Lower lobe of right lung (tissue), 2 donors: ENCODE data around the gene RTN4. TPM values are rescaled to one million over a fixed set of nuclear protein-coding genes. Genes with fewer than 3 reads are reported as not detected.

Experiments used
- ATAC-seq, 2 donors: fragments of 200-7000 bp; cut with Tn5 transposase; one replicate each; pipeline ENCODE4 v1.9.1; 2020 to 2022; ENCODE audit warnings: mild to moderate bottlenecking in 2 of 2, moderate library complexity in 2 of 2
- DNase-seq: peaks from one replicate; pipeline ENCODE4 v3.0.0-alpha.2; 2020
- H3K27ac ChIP-seq: fragments of 200-600 bp; one replicate; pipeline ENCODE4 v1.8.0; 2022
- H3K27me3 ChIP-seq: fragments of 200-600 bp; one replicate; pipeline ENCODE4 v1.8.0; 2022; ENCODE audit warnings: low read depth
- H3K36me3 ChIP-seq: fragments of 200-600 bp; one replicate; pipeline ENCODE4 v1.8.0; 2022; ENCODE audit warnings: mild to moderate bottlenecking
- H3K4me1 ChIP-seq: fragments of 200-600 bp; one replicate; pipeline ENCODE4 v1.8.0; 2022
- H3K4me3 ChIP-seq: fragments of 200-600 bp; one replicate; pipeline ENCODE4 v1.8.0; 2022; ENCODE audit warnings: mild to moderate bottlenecking
- H3K9me3 ChIP-seq: fragments of 200-600 bp; one replicate; pipeline ENCODE4 v1.8.0; 2022
- CTCF ChIP-seq: fragments of 200-600 bp; IDR thresholded peaks from one replicate; pipeline ENCODE4 v1.8.0; 2022; ENCODE audit warnings: antibody characterized with exemption, mild to moderate bottlenecking
- intact Hi-C: fragments of 100-400 bp; cut with DNase I; formaldehyde crosslinking; loops from one replicate; pipeline ENCODE4 v1.11.0; 2022
- total RNA-seq: library from RNA; stranded (reverse); fragmentation: NEBNext Ultra II Directional; extraction: Animal tissue kit (Norgen Biotek cat#: 25700); gene quantifications from one replicate; pipeline ENCODE4 v1.2.1, GENCODE V29; 2021
- donor health status: DM: no; HTN: yes; CAD: no; lungs with severe emphysema.

RTN4 gene
- total RNA-seq, 1 donor from 2014 or later: 317 TPM

GRCh38 chr2:54949431-54949830 is 100.8 kb downstream of the RTN4 start:
- ATAC-seq (no peak), DNase-seq (no peak)
- Histone ChIP-seq H3K4me1 (peaks cover 5% of the 10 kb centered on the region), H3K4me3 (no peak overlapping the region), H3K27ac (no peak overlapping the region), H3K27me3 (no peaks in the 10 kb centered on the region), H3K36me3 (no peaks in the 10 kb centered on the region), H3K9me3 (no peaks in the 10 kb centered on the region)
- no peak for TF ChIP-seq CTCF
- intact Hi-C loops: no loop called here

- Histone ChIP-seq H3K4me3 (no peak overlapping the region), H3K27me3 (no peaks in the 10 kb centered on the region), H3K4me1 (peaks cover 5% of the 10 kb centered on the region), H3K36me3 (no peaks in the 10 kb centered on the region), H3K9me3 (no peaks in the 10 kb centered on the region), H3K27ac (no peak overlapping the region)
- no peak for ATAC-seq
- DNase-seq: no peak
- intact Hi-C loops: no loop called here
- no peak for TF ChIP-seq CTCF
Measured at GRCh38 chr2:54948120-54948519, 102.1 kb downstream of the RTN4 start.

GRCh38 chr2:54947646-54948045 is 102.6 kb downstream of the RTN4 start:
- H3K4me1 ChIP-seq: peaks cover 5% of the 10 kb centered on the region
- no peaks in the 10 kb centered on the region for H3K36me3 ChIP-seq
- H3K4me3 ChIP-seq: no peak overlapping the region
- H3K27me3 ChIP-seq: no peaks in the 10 kb centered on the region
- H3K9me3 ChIP-seq: no peaks in the 10 kb centered on the region
- H3K27ac ChIP-seq: no peak overlapping the region
- no peak for TF ChIP-seq CTCF
- ATAC-seq: no peak
- intact Hi-C loops: no loop called here
- DNase-seq: no peak

- intact Hi-C loops: no loop called here
- no peaks in the 10 kb centered on the region for H3K27me3 ChIP-seq
Measured at GRCh38 chr2:54947136-54947535, 103.1 kb downstream of the RTN4 start.

GRCh38 chr2:54946220-54946805 is 103.9 kb downstream of the RTN4 start:
- no peak for TF ChIP-seq CTCF
- H3K9me3 ChIP-seq: no peaks in the 10 kb centered on the region
- H3K27ac ChIP-seq: peak overlapping the region; percentile 56
- H3K36me3 ChIP-seq: no peaks in the 10 kb centered on the region
- no peak overlapping the region for H3K4me3 ChIP-seq
- H3K27me3 ChIP-seq: no peaks in the 10 kb centered on the region
- DNase-seq (no peak), ATAC-seq (no peak)
- peaks cover 5% of the 10 kb centered on the region for H3K4me1 ChIP-seq
- intact Hi-C loops: no loop called here

More at GRCh38 chr2:54947136-54947535, 103.1 kb downstream of the RTN4 start:
- H3K4me3 ChIP-seq: no peak overlapping the region
- H3K36me3 ChIP-seq: no peaks in the 10 kb centered on the region
- H3K9me3 ChIP-seq: no peaks in the 10 kb centered on the region
- peaks cover 5% of the 10 kb centered on the region for H3K4me1 ChIP-seq
- DNase-seq (no peak), ATAC-seq (no peak)
- no peak for TF ChIP-seq CTCF
- H3K27ac ChIP-seq: no peak overlapping the region
